Lower lobe of right lung (tissue), 2 donors: Measurements from ENCODE around the gene FRMD4B. TPM values are rescaled to one million over a fixed set of nuclear protein-coding genes. Genes with fewer than 3 reads are reported as not detected.

Experiments
- ATAC-seq, 2 donors: fragments of 200-7000 bp; cut with Tn5 transposase; one replicate each; pipeline ENCODE4 v1.9.1; 2020 to 2022; ENCODE audit warnings: mild to moderate bottlenecking in 2 of 2, moderate library complexity in 2 of 2
- DNase-seq: peaks from one replicate; pipeline ENCODE4 v3.0.0-alpha.2; 2020
- H3K27ac ChIP-seq: fragments of 200-600 bp; one replicate; pipeline ENCODE4 v1.8.0; 2022
- H3K27me3 ChIP-seq: fragments of 200-600 bp; one replicate; pipeline ENCODE4 v1.8.0; 2022; ENCODE audit warnings: low read depth
- H3K36me3 ChIP-seq: fragments of 200-600 bp; one replicate; pipeline ENCODE4 v1.8.0; 2022; ENCODE audit warnings: mild to moderate bottlenecking
- H3K4me1 ChIP-seq: fragments of 200-600 bp; one replicate; pipeline ENCODE4 v1.8.0; 2022
- H3K4me3 ChIP-seq: fragments of 200-600 bp; one replicate; pipeline ENCODE4 v1.8.0; 2022; ENCODE audit warnings: mild to moderate bottlenecking
- H3K9me3 ChIP-seq: fragments of 200-600 bp; one replicate; pipeline ENCODE4 v1.8.0; 2022
- intact Hi-C: fragments of 100-400 bp; cut with DNase I; formaldehyde crosslinking; loops from one replicate; pipeline ENCODE4 v1.11.0; 2022
- total RNA-seq: library from RNA; stranded (reverse); fragmentation: NEBNext Ultra II Directional; extraction: Animal tissue kit (Norgen Biotek cat#: 25700); gene quantifications from one replicate; pipeline ENCODE4 v1.2.1, GENCODE V29; 2021
- TF ChIP-seq, protein P1 (sequence below): fragments of 200-600 bp; IDR thresholded peaks from one replicate; pipeline ENCODE4 v1.8.0; 2022; ENCODE audit warnings: antibody characterized with exemption, mild to moderate bottlenecking
- donor health status: DM: no; HTN: yes; CAD: no; lungs with severe emphysema.

FRMD4B gene
- total RNA-seq, 1 donor from 2014 or later: 62.4 TPM

GRCh38 chr3:69142090-69142489, 243.8 kb downstream of the FRMD4B start:
- TF ChIP-seq, protein P1, sequence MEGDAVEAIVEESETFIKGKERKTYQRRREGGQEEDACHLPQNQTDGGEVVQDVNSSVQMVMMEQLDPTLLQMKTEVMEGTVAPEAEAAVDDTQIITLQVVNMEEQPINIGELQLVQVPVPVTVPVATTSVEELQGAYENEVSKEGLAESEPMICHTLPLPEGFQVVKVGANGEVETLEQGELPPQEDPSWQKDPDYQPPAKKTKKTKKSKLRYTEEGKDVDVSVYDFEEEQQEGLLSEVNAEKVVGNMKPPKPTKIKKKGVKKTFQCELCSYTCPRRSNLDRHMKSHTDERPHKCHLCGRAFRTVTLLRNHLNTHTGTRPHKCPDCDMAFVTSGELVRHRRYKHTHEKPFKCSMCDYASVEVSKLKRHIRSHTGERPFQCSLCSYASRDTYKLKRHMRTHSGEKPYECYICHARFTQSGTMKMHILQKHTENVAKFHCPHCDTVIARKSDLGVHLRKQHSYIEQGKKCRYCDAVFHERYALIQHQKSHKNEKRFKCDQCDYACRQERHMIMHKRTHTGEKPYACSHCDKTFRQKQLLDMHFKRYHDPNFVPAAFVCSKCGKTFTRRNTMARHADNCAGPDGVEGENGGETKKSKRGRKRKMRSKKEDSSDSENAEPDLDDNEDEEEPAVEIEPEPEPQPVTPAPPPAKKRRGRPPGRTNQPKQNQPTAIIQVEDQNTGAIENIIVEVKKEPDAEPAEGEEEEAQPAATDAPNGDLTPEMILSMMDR: no peak
- H3K4me3 ChIP-seq: no peak overlapping the region
- no peak overlapping the region for H3K27ac ChIP-seq
- H3K27me3 ChIP-seq: no peaks in the 10 kb centered on the region
- intact Hi-C loops: no loop called here
- H3K36me3 ChIP-seq: no peaks in the 10 kb centered on the region
- ATAC-seq (no peak), DNase-seq (no peak)
- no peaks in the 10 kb centered on the region for H3K4me1 ChIP-seq
- no peaks in the 10 kb centered on the region for H3K9me3 ChIP-seq

DNA sequence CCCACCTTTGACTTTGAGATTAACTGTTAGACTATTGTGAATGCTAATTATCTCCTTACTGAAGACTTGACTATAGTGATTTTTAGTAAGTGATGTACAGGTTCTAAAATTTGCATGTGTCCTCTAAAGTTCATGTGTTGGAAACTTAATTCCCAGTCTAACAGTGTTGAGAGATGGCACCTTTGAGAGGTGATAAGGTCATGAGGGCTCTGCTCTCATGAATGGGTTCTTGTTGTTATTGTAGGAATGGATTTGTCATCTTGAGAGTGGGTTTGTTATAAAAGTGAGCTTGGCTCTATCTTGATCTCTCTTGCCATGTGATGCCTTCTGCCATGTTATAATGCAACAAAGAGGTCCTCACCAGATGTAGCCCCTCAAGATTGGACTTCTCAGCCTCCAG, 244.6 kb downstream of the FRMD4B start:
- Histone ChIP-seq H3K4me3 (no peak overlapping the region), H3K36me3 (no peaks in the 10 kb centered on the region), H3K9me3 (no peaks in the 10 kb centered on the region), H3K27ac (no peak overlapping the region), H3K27me3 (no peaks in the 10 kb centered on the region), H3K4me1 (no peaks in the 10 kb centered on the region)
- ATAC-seq: no peak
- TF ChIP-seq, protein P1: no peak
- intact Hi-C loops: no loop called here
- DNase-seq: no peak

GRCh38 chr3:69137412-69137811, 248.5 kb downstream of the FRMD4B start:
- no peak overlapping the region for H3K4me3 ChIP-seq

GRCh38 chr3:69137005-69137404, 248.9 kb downstream of the FRMD4B start:
- TF ChIP-seq, protein P1: no peak
- H3K27me3 ChIP-seq: no peaks in the 10 kb centered on the region
- no peak overlapping the region for H3K27ac ChIP-seq
- no peaks in the 10 kb centered on the region for H3K36me3 ChIP-seq
- H3K4me1 ChIP-seq: no peaks in the 10 kb centered on the region
- DNase-seq (no peak), ATAC-seq (no peak)
- no peak overlapping the region for H3K4me3 ChIP-seq
- intact Hi-C loops: no loop called here
- no peaks in the 10 kb centered on the region for H3K9me3 ChIP-seq

More at GRCh38 chr3:69137412-69137811, 248.5 kb downstream of the FRMD4B start:
- H3K9me3 ChIP-seq: no peaks in the 10 kb centered on the region
- H3K4me1 ChIP-seq: no peaks in the 10 kb centered on the region
- ATAC-seq: no peak
- TF ChIP-seq, protein P1: no peak
- intact Hi-C loops: no loop called here
- no peaks in the 10 kb centered on the region for H3K27me3 ChIP-seq
- no peak overlapping the region for H3K27ac ChIP-seq
- no peaks in the 10 kb centered on the region for H3K36me3 ChIP-seq
- DNase-seq: no peak

GRCh38 chr3:69130689-69131088, 255.2 kb downstream of the FRMD4B start:
- DNase-seq: no peak
- H3K4me1 ChIP-seq: no peaks in the 10 kb centered on the region
- intact Hi-C loops: no loop called here
- no peak for ATAC-seq
- H3K4me3 ChIP-seq: no peak overlapping the region
- H3K9me3 ChIP-seq: no peaks in the 10 kb centered on the region
- no peak overlapping the region for H3K27ac ChIP-seq
- H3K36me3 ChIP-seq: no peaks in the 10 kb centered on the region
- TF ChIP-seq, protein P1: no peak
- H3K27me3 ChIP-seq: no peaks in the 10 kb centered on the region

DNA sequence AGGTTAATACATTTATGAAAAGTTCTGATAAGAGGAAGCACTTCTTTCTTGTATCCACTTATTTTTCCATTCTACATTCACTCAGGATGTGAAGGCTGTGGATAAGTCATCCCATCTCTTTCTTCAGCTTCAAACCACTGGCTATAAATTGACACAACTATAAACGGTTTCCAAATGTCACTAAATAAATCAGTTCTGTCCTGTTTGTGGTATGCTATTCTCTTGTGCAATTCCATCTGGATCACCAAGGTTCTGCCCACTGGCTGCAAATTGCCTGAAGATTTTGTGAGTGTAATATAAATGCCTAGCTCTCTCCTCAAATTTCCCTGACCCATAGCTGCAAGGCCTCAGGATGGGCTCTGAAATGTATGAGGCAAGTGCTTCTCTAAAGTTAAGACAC, 256.4 kb downstream of the FRMD4B start:
- TF ChIP-seq, protein P1: no peak
- Histone ChIP-seq H3K9me3 (no peaks in the 10 kb centered on the region), H3K36me3 (no peaks in the 10 kb centered on the region), H3K4me3 (no peak overlapping the region), H3K27ac (no peak overlapping the region), H3K4me1 (no peaks in the 10 kb centered on the region), H3K27me3 (no peaks in the 10 kb centered on the region)
- ATAC-seq (no peak), DNase-seq (no peak)
- intact Hi-C loops: no loop called here
